ENCODE measurements around the gene TBC1D5.
"Not testable (repeated sequence)": the region's sequence is repeated elsewhere in the genome, so short reads cannot be mapped to it uniquely, and the experiment has no call there.

The TBC1D5 gene

DNA sequence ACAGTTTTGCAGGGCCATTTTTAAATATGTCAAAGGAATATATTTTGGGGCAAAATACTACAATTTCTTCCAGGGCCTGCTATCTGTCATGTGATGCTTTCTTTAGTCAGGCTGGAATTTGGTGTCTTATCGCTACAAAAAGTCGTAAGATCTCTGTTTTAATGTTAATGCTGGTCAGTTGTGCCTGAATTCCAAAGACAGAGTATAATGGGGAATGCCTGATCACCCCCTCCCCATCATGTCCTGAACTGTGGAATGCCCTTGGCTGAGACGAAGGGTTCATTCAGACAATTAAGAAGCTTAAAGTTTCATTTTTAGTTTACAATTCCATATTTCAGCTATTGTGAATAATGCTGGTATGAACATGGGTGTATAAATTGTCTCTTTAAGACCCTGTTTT lies 203.0 kb downstream of the TBC1D5 start:
- Histone ChIP-seq H3K27me3 (ENCODE audit: control insufficient read depth, insufficient read depth, low read length) (no peaks in the 10 kb centered on the region), H3K27ac (ENCODE audit: low read depth, low read length) (no peak overlapping the region), H3K36me3 (ENCODE audit: control insufficient read depth, insufficient read depth, low read length) (no peaks in the 10 kb centered on the region), H3K4me1 (ENCODE audit: control insufficient read depth, insufficient read depth, low read length) (peaks cover 3% of the 10 kb centered on the region), H3K4me3 (ENCODE audit: low read length) (no peak overlapping the region), H3K9ac (ENCODE audit: low read length) (no peak overlapping the region)

GRCh38 chr3:17535274-17535673 lies 207.2 kb downstream of the TBC1D5 start:
- Histone ChIP-seq H3K9ac (ENCODE audit: low read length) (no peak overlapping the region), H3K4me3 (ENCODE audit: low read length) (no peak overlapping the region), H3K27me3 (ENCODE audit: control insufficient read depth, insufficient read depth, low read length) (no peaks in the 10 kb centered on the region), H3K27ac (ENCODE audit: low read depth, low read length) (no peak overlapping the region), H3K36me3 (ENCODE audit: control insufficient read depth, insufficient read depth, low read length) (no peaks in the 10 kb centered on the region), H3K4me1 (ENCODE audit: control insufficient read depth, insufficient read depth, low read length) (peaks cover 3% of the 10 kb centered on the region)

- not testable (repeated sequence) for H3K27ac ChIP-seq (ENCODE audit: low read depth, low read length); H3K9ac ChIP-seq (ENCODE audit: low read length); H3K27me3 ChIP-seq (ENCODE audit: control insufficient read depth, insufficient read depth, low read length)
Observed at GRCh38 chr3:17532446-17532845, 210.0 kb downstream of the TBC1D5 start.

GRCh38 chr3:17529677-17530076 lies 212.8 kb downstream of the TBC1D5 start:
- H3K4me1 ChIP-seq (ENCODE audit: control insufficient read depth, insufficient read depth, low read length), result no peaks in the 10 kb centered on the region
- H3K9ac ChIP-seq (ENCODE audit: low read length), result no peak overlapping the region
- no peak overlapping the region for H3K4me3 ChIP-seq (ENCODE audit: low read length)
- no peaks in the 10 kb centered on the region for H3K36me3 ChIP-seq (ENCODE audit: control insufficient read depth, insufficient read depth, low read length)
- no peaks in the 10 kb centered on the region for H3K27me3 ChIP-seq (ENCODE audit: control insufficient read depth, insufficient read depth, low read length)
- no peak overlapping the region for H3K27ac ChIP-seq (ENCODE audit: low read depth, low read length)

More at GRCh38 chr3:17532446-17532845, 210.0 kb downstream of the TBC1D5 start:
- not testable (repeated sequence) for H3K4me1 ChIP-seq (ENCODE audit: control insufficient read depth, insufficient read depth, low read length); H3K4me3 ChIP-seq (ENCODE audit: low read length); H3K36me3 ChIP-seq (ENCODE audit: control insufficient read depth, insufficient read depth, low read length)

- no peak overlapping the region for H3K9ac ChIP-seq (ENCODE audit: low read length)
- H3K27me3 ChIP-seq (ENCODE audit: control insufficient read depth, insufficient read depth, low read length), result no peaks in the 10 kb centered on the region
- H3K4me3 ChIP-seq (ENCODE audit: low read length), result no peak overlapping the region
- no peaks in the 10 kb centered on the region for H3K4me1 ChIP-seq (ENCODE audit: control insufficient read depth, insufficient read depth, low read length)
- H3K36me3 ChIP-seq (ENCODE audit: control insufficient read depth, insufficient read depth, low read length), result no peaks in the 10 kb centered on the region
- H3K27ac ChIP-seq (ENCODE audit: low read depth, low read length), result no peak overlapping the region
Observed at GRCh38 chr3:17518189-17519059, 224.0 kb downstream of the TBC1D5 start.

DNA sequence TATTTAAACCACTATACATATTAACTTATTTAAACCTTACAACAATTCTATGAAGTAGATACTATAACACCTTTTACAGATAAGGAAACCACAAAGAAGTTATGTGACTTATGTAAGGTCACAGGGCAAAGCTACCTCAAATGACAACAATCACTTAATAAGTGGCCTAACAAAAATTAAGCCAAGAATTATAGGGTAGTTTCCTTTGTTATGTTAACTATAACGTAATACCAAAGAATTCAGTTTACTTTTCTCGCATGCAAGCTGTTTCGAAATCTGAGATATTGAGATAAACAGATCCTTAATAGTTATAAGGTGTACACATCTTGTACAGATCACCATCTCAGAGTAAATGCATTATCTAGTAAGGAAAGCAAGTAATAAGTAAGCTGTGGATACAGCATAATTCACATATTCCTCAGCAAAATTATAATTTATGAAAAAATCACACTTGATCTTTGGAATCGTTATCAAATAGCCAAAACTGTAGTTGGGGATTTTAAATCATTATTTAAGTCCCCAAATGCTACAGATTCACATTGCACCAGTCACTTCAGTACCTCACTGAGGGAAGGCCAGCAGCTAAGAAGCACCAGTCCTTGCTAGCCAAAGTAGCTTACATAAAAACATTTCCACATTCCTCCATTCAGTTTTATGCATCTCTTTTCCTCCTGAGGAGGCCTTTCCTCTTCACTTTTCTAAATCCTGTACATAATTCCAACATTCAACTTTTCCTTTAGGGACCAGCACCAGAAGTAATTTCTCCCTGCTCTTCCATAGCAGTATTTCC lies 226.8 kb downstream of the TBC1D5 start:
- H3K27me3 ChIP-seq (ENCODE audit: control insufficient read depth, insufficient read depth, low read length), result no peaks in the 10 kb centered on the region

DNA sequence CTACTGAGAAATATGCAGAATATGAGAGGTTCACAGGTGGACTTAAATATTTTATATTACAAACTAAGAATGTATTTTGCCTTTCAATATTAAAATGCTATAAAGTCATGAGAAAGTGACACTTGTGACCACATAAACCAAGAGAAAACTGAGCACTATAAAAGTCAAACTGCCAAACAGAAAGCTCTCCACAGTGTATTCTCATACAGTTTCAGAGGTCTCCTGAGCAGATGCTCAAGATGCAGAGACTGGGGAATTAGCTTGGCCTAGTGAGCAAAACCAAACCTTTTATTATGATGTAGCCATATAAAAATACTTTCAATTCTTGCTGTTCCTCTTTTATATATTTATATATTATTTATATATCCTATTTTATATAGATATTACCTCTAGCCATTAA lies 227.8 kb downstream of the TBC1D5 start:
- Histone ChIP-seq H3K27ac (ENCODE audit: low read depth, low read length) (no peak overlapping the region), H3K27me3 (ENCODE audit: control insufficient read depth, insufficient read depth, low read length) (no peaks in the 10 kb centered on the region), H3K4me1 (ENCODE audit: control insufficient read depth, insufficient read depth, low read length) (no peaks in the 10 kb centered on the region), H3K4me3 (ENCODE audit: low read length) (no peak overlapping the region), H3K36me3 (ENCODE audit: control insufficient read depth, insufficient read depth, low read length) (no peaks in the 10 kb centered on the region), H3K9ac (ENCODE audit: low read length) (no peak overlapping the region)

More for the DNA sequence above, 226.8 kb downstream of the TBC1D5 start:
- no peak overlapping the region for H3K27ac ChIP-seq (ENCODE audit: low read depth, low read length)
- H3K4me3 ChIP-seq (ENCODE audit: low read length), result no peak overlapping the region
- no peak overlapping the region for H3K9ac ChIP-seq (ENCODE audit: low read length)
- no peaks in the 10 kb centered on the region for H3K36me3 ChIP-seq (ENCODE audit: control insufficient read depth, insufficient read depth, low read length)
- no peaks in the 10 kb centered on the region for H3K4me1 ChIP-seq (ENCODE audit: control insufficient read depth, insufficient read depth, low read length)

DNA sequence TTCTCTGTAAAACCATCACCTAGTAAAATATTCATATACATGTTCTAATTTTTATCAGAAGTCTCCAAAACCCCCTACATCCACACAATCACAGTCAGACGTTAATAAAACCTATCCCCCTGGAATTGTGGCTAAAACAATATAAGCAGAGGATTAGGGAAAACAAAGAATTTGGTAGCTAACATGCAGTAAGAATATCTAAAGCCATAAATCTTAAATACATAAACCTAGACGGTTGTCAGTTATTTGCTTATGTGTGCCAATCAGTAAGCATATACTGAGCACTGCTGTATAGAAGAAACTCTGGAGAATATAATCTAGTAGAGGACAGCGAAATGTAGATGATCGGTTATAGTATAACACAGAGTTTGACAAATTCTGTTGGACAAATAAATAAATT lies 232.2 kb downstream of the TBC1D5 start:
- no peaks in the 10 kb centered on the region for H3K4me1 ChIP-seq (ENCODE audit: control insufficient read depth, insufficient read depth, low read length)
- no peaks in the 10 kb centered on the region for H3K27me3 ChIP-seq (ENCODE audit: control insufficient read depth, insufficient read depth, low read length)
- no peak overlapping the region for H3K9ac ChIP-seq (ENCODE audit: low read length)
- no peak overlapping the region for H3K4me3 ChIP-seq (ENCODE audit: low read length)
- H3K36me3 ChIP-seq (ENCODE audit: control insufficient read depth, insufficient read depth, low read length), result no peaks in the 10 kb centered on the region
- no peak overlapping the region for H3K27ac ChIP-seq (ENCODE audit: low read depth, low read length)

- Histone ChIP-seq H3K27me3 (ENCODE audit: control insufficient read depth, insufficient read depth, low read length) (no peaks in the 10 kb centered on the region), H3K9ac (ENCODE audit: low read length) (no peak overlapping the region), H3K4me3 (ENCODE audit: low read length) (no peak overlapping the region), H3K36me3 (ENCODE audit: control insufficient read depth, insufficient read depth, low read length) (no peaks in the 10 kb centered on the region), H3K4me1 (ENCODE audit: control insufficient read depth, insufficient read depth, low read length) (no peaks in the 10 kb centered on the region), H3K27ac (ENCODE audit: low read depth, low read length) (no peak overlapping the region)
Observed at GRCh38 chr3:17508180-17508752, 234.2 kb downstream of the TBC1D5 start.

DNA sequence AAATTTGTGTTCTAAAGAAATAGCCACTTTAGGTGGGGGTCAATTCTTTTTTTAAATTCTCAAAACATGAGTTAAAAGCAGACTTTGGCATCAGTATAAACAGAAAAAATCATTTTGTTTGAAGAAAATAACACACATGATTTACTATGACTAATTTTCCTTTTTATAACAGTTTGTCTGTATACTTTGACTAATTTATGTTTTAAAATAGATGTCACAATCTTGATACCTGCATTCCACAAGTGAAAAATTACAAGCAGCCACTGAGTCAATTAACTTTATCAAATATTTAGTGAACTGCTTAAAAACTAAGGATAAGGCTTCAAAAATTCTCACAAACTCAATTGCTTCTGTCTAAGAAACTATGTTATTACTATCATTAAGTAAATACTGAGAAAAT lies 235.0 kb downstream of the TBC1D5 start:
- Histone ChIP-seq H3K4me3 (ENCODE audit: low read length) (no peak overlapping the region), H3K9ac (ENCODE audit: low read length) (no peak overlapping the region), H3K36me3 (ENCODE audit: control insufficient read depth, insufficient read depth, low read length) (no peaks in the 10 kb centered on the region), H3K27ac (ENCODE audit: low read depth, low read length) (no peak overlapping the region), H3K27me3 (ENCODE audit: control insufficient read depth, insufficient read depth, low read length) (no peaks in the 10 kb centered on the region), H3K4me1 (ENCODE audit: control insufficient read depth, insufficient read depth, low read length) (no peaks in the 10 kb centered on the region)

DNA sequence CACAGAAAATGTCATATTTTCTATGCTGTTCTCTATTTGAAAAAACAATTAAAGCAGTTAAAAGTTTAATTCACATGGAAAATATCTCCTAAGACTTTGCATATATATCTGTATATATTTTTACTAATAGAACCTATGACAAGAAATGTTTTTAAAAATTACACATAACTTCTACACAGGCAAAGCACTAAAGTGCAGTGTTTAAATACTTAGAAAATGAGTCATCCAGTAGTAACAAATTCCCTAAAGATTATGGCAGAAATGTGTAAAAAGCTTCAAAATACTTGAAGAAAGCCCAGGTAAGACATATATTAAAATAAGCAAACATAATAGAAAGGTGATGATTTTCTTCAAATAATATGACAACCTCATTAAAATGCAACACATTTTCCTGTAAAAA lies 236.6 kb downstream of the TBC1D5 start:
- no peaks in the 10 kb centered on the region for H3K4me1 ChIP-seq (ENCODE audit: control insufficient read depth, insufficient read depth, low read length)
- no peaks in the 10 kb centered on the region for H3K27me3 ChIP-seq (ENCODE audit: control insufficient read depth, insufficient read depth, low read length)
- no peak overlapping the region for H3K9ac ChIP-seq (ENCODE audit: low read length)
- H3K27ac ChIP-seq (ENCODE audit: low read depth, low read length), result no peak overlapping the region
- H3K4me3 ChIP-seq (ENCODE audit: low read length), result no peak overlapping the region
- H3K36me3 ChIP-seq (ENCODE audit: control insufficient read depth, insufficient read depth, low read length), result no peaks in the 10 kb centered on the region

DNA sequence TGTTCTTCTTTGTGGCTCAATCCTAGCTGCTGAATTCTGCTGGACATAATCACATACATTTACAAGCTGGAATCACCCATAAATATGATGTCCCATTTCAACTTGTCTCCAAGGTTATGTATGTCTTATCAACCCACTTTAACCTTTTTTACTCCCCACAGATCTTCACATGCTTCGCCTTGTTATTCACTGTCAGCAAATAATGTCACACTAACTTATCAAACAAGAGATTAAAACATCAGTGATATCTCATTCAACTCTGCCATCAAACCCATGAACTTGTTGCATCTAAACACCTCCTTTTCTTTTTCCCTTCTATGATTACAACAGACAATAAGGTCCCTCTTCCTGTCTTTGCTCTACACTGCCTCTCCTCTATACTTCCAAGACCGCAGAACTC lies 240.7 kb downstream of the TBC1D5 start:
- Histone ChIP-seq H3K27ac (ENCODE audit: low read depth, low read length) (no peak overlapping the region), H3K27me3 (ENCODE audit: control insufficient read depth, insufficient read depth, low read length) (no peaks in the 10 kb centered on the region), H3K36me3 (ENCODE audit: control insufficient read depth, insufficient read depth, low read length) (no peaks in the 10 kb centered on the region), H3K9ac (ENCODE audit: low read length) (no peak overlapping the region), H3K4me3 (ENCODE audit: low read length) (no peak overlapping the region), H3K4me1 (ENCODE audit: control insufficient read depth, insufficient read depth, low read length) (no peaks in the 10 kb centered on the region)
